Breast epithelium (tissue), 4 donors: Measurements from ENCODE around the gene RPS15. TPM values are rescaled to one million over a fixed set of nuclear protein-coding genes. Genes with fewer than 3 reads are reported as not detected.
A peak's percentile ranks its signal among the peaks of the same experiment; 100 is the strongest.

ENCODE experiments used
- DNase-seq, 2 donors: peaks; one replicate each; pipeline ENCODE4 v3.0.0-alpha.2; 2019; ENCODE audit warnings: low spot score in 2 of 2
- H3K27ac ChIP-seq, 2 donors: fragments of 200-600 bp; sonication (generic) in 1 of 2; one replicate each; pipeline ENCODE4 v1.5.1; 2016 to 2019; ENCODE audit warnings: mild to moderate bottlenecking in 1 of 2
- H3K27me3 ChIP-seq, 2 donors: fragments of 200-600 bp; sonication (generic) in 1 of 2; one replicate each; pipeline versions ENCODE4 v1.5.1 to v1.6.0; 2017 to 2019; ENCODE audit warnings: control low read depth in 1 of 2, mild to moderate bottlenecking in 1 of 2
- H3K36me3 ChIP-seq: fragments of 200-600 bp; one replicate; pipeline ENCODE4 v1.5.1; 2019
- H3K4me1 ChIP-seq, 2 donors: fragments of 200-600 bp; sonication (generic); one replicate each; pipeline ENCODE4 v1.5.1; 2016 to 2019; ENCODE audit warnings: control low read depth in 1 of 2
- H3K4me3 ChIP-seq, 3 donors: fragments of 200-600 bp; sonication (generic); 1 replicate in 2 of 3; 2 replicates in 1 of 3; pipeline ENCODE4 v1.5.1; 2016 to 2019; ENCODE audit warnings: mild to moderate bottlenecking in 3 of 3, moderate library complexity in 2 of 3
- H3K9me3 ChIP-seq, 2 donors: fragments of 200-600 bp; sonication (generic) in 1 of 2; one replicate each; pipeline ENCODE4 v1.5.1; 2016 to 2019; ENCODE audit warnings: control low read depth in 1 of 2
- CTCF ChIP-seq, 3 donors: fragments of 450-650 bp; IDR thresholded peaks; one replicate each; pipeline ENCODE4 v1.5.1; 2016 to 2017; ENCODE audit warnings: antibody characterized with exemption in 3 of 3, mild to moderate bottlenecking in 3 of 3, moderate library complexity in 3 of 3
- POLR2A ChIP-seq: fragments of 450-650 bp; IDR thresholded peaks from one replicate; pipeline ENCODE4 v1.6.1; 2016; ENCODE audit warnings: antibody characterized with exemption, mild to moderate bottlenecking, moderate library complexity
- POLR2AphosphoS5 ChIP-seq, 3 donors: sonication (generic); formaldehyde crosslinking; IDR thresholded peaks; one replicate each; pipeline ENCODE4 v1.6.1; 2017; ENCODE audit warnings: antibody characterized with exemption in 3 of 3
- intact Hi-C: fragments of 100-400 bp; cut with DNase I; formaldehyde crosslinking; loops from one replicate; pipeline ENCODE4 v1.15.1; 2023; ENCODE audit warnings: low total_unique reads
- total RNA-seq, 3 donors: library from RNA; depleted of rRNA; stranded (reverse); fragments of >200 nt; gene quantifications; one replicate each; pipeline ENCODE4 v1.1.0, GENCODE V29; 2016

The RPS15 gene
- total RNA-seq, 3 donors from 2014 or later = 2,978 to 3,238 (median 2,982) TPM

GRCh38 chr19:1450735-1451731, 12.8 kb downstream of the RPS15 start:
- TF ChIP-seq CTCF (IDR thresholded peaks at IDR 0.05) (no peak), POLR2A (no peak), POLR2AphosphoS5 (IDR thresholded peaks at IDR 0.05) (no peak)
- no peak overlapping the region for H3K27ac ChIP-seq
- intact Hi-C loops = no loop called here
- H3K4me3 ChIP-seq = no peak overlapping the region
- H3K4me1 ChIP-seq = peaks cover 6 to 10% of the 10 kb centered on the region in 2 donors
- DNase-seq = no peak
- peaks cover 44 to 84% of the 10 kb centered on the region in 2 donors for H3K27me3 ChIP-seq
- H3K9me3 ChIP-seq = no peaks in the 10 kb centered on the region
- H3K36me3 ChIP-seq = no peaks in the 10 kb centered on the region

GRCh38 chr19:1451916-1452801, 14.0 kb downstream of the RPS15 start:
- H3K4me3 ChIP-seq = no peak overlapping the region
- H3K4me1 ChIP-seq = peaks cover 5 to 6% of the 10 kb centered on the region in 2 donors
- H3K27me3 ChIP-seq = peaks cover 35 to 84% of the 10 kb centered on the region in 2 donors
- no peak for DNase-seq
- no peaks in the 10 kb centered on the region for H3K36me3 ChIP-seq
- intact Hi-C loops = no loop called here
- no peak overlapping the region for H3K27ac ChIP-seq
- H3K9me3 ChIP-seq = no peaks in the 10 kb centered on the region
- TF ChIP-seq CTCF (IDR thresholded peaks at IDR 0.05) (no peak), POLR2A (no peak), POLR2AphosphoS5 (IDR thresholded peaks at IDR 0.05) (no peak)

DNA sequence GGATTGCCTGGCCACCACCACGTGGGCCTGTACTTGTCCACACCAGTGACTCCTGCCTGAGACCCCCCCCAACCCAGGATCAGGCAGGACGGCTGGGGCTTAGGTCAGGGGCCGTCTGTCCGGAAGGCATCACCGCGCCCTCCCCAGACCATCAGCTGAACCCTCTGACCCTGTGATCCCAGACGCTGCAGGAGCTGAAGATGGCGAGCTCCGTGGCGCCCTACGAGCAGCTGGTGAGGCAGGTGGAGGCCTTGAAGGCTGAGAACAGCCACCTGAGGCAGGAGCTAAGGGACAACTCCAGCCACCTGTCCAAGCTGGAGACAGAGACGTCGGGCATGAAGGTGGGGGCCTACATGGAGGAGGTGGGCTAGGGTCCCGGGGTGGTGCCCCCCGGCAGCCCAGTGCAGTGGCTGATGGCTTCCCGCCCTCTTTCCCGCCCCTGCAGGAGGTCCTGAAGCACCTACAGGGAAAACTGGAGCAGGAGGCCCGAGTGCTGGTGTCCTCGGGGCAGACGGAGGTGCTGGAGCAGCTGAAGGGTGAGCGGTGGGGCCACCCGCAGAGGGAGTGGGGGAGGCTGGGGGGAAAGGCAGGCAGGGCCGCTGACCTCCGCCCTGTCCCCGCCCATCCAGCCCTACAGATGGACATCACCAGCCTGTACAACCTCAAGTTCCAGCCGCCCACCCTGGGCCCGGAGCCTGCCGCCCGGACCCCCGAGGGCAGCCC, 14.8 kb downstream of the RPS15 start:
- intact Hi-C loops = no loop called here
- Histone ChIP-seq H3K9me3 (no peaks in the 10 kb centered on the region), H3K4me3 (peak overlapping the region in 2 of 3 donors; percentile 13 to 55), H3K27me3 (peaks cover 29 to 77% of the 10 kb centered on the region in 2 donors), H3K27ac (no peak overlapping the region), H3K4me1 (peaks cover 5 to 6% of the 10 kb centered on the region in 2 donors), H3K36me3 (no peaks in the 10 kb centered on the region)
- TF ChIP-seq POLR2AphosphoS5 (IDR thresholded peaks at IDR 0.05) = no peak
- TF ChIP-seq CTCF (IDR thresholded peaks at IDR 0.05) = no peak
- no peak for TF ChIP-seq POLR2A
- DNase-seq = no peak

DNA sequence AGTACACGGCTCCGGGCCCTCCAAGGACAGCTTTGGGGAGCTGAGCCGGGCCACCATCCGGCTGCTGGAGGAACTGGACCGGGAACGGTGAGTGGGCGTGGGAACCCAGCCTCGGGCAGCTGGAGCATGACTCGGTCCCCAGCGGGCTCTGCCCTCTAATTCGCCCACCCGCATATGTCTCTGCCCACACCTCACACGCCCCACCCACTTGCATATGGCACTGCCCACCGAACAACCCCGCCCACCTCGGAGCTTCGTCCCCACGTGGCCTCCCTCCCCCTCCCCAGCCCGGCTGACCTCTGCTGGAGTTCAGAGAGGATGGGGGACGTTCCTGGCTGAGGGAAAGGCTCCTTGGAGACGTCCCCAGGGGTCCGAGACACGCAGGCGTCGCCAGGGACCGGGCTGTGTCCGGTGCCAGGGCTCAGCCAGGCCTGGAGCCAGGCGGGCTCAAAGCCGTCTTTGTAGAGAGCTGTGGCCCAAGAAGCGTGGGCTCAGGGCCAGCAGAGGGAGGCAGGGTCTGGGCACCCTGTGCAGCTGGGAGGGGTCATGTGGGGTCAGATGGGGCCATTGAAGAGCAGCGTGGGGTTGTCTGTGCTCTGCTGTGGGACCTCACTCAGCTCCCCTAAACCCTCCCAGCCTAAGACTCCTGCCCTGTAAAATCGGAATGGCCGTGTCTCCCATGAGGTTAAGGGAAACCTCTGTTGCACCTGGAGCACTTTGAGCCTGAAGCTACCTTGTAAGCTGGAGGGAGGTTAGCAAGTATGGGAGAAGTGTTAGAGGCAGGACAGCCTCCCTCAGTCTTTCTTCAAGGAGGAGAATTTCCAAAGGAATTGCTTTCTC, 15.5 kb downstream of the RPS15 start:
- Histone ChIP-seq H3K4me1 (peaks cover 5 to 6% of the 10 kb centered on the region in 2 donors), H3K27ac (no peak overlapping the region), H3K9me3 (no peaks in the 10 kb centered on the region), H3K27me3 (peaks cover 29 to 73% of the 10 kb centered on the region in 2 donors), H3K4me3 (peak overlapping the region in 2 of 3 donors; percentile 13 to 55), H3K36me3 (no peaks in the 10 kb centered on the region)
- no peak for DNase-seq
- TF ChIP-seq POLR2A (no peak), CTCF (IDR thresholded peaks at IDR 0.05) (no peak), POLR2AphosphoS5 (IDR thresholded peaks at IDR 0.05) (no peak)
- intact Hi-C loops = no loop called here
